Uterus (tissue), 2 donors: ENCODE measurements around the gene SP2.

Experiments
- POLR2A ChIP-seq, 2 donors: fragments of 450-650 bp; IDR thresholded peaks; one replicate each; pipeline ENCODE4 v1.6.1; 2016; ENCODE audit warnings: antibody characterized with exemption in 2 of 2, mild to moderate bottlenecking in 1 of 2, moderate library complexity in 1 of 2
- TF ChIP-seq, protein P1 (sequence below), 4 experiments: fragments of 200-600 bp in 2 of 4; fragments of 450-650 bp in 2 of 4; sonication (generic) in 2 of 4; IDR thresholded peaks; one replicate each; pipeline ENCODE4 v1.5.1; 2016 to 2019; ENCODE audit warnings: antibody characterized with exemption in 4 of 4, mild to moderate bottlenecking in 2 of 4, moderate library complexity in 1 of 4

DNA sequence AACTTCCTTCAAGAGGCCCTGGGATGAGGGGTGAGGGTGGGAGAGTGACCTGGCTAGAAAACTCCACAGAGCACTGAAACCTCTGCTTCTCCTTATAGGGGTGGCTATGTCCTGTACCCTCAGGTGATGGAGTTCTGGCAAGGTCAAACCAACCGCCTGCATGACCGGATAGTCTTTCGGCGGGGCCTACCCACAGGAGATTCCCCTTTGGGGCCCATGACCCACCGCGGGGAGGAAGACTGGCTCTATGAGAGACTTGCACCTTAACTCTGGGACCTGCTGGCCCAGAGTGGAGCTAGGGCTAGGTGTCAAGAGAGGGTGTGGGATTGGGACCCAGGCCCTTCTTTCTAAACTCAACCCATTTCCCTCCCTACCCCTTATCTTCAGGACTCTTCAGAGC is 50.5 kb downstream of the SP2 start:
- TF ChIP-seq, protein P1, sequence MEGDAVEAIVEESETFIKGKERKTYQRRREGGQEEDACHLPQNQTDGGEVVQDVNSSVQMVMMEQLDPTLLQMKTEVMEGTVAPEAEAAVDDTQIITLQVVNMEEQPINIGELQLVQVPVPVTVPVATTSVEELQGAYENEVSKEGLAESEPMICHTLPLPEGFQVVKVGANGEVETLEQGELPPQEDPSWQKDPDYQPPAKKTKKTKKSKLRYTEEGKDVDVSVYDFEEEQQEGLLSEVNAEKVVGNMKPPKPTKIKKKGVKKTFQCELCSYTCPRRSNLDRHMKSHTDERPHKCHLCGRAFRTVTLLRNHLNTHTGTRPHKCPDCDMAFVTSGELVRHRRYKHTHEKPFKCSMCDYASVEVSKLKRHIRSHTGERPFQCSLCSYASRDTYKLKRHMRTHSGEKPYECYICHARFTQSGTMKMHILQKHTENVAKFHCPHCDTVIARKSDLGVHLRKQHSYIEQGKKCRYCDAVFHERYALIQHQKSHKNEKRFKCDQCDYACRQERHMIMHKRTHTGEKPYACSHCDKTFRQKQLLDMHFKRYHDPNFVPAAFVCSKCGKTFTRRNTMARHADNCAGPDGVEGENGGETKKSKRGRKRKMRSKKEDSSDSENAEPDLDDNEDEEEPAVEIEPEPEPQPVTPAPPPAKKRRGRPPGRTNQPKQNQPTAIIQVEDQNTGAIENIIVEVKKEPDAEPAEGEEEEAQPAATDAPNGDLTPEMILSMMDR (IDR thresholded peaks at IDR 0.05): no peak
- no peak for TF ChIP-seq POLR2A (IDR thresholded peaks at IDR 0.05)
